Measurements from ENCODE around the gene ATPAF2.

Gene ATPAF2

DNA sequence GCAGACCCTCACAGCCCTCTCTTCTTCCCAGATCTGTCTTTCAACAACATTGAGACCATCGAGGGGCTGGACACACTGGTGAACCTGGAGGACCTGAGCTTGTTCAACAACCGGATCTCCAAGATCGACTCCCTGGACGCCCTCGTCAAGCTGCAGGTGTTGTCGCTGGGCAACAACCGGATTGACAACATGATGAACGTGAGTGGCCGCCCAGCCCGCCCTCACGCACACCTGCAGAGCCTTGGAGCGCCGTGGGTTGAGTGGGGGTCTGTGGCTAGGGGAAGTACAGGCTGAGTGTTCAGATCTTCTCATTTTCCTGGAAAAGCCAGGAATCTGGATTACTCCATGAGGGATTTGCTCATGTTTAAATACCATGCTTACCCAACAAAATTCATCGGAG is 51.1 kb downstream of the ATPAF2 start:
- DNase-seq (ENCODE audit: low read depth in 2 of 3, low spot score in 2 of 3) = no peak

DNA sequence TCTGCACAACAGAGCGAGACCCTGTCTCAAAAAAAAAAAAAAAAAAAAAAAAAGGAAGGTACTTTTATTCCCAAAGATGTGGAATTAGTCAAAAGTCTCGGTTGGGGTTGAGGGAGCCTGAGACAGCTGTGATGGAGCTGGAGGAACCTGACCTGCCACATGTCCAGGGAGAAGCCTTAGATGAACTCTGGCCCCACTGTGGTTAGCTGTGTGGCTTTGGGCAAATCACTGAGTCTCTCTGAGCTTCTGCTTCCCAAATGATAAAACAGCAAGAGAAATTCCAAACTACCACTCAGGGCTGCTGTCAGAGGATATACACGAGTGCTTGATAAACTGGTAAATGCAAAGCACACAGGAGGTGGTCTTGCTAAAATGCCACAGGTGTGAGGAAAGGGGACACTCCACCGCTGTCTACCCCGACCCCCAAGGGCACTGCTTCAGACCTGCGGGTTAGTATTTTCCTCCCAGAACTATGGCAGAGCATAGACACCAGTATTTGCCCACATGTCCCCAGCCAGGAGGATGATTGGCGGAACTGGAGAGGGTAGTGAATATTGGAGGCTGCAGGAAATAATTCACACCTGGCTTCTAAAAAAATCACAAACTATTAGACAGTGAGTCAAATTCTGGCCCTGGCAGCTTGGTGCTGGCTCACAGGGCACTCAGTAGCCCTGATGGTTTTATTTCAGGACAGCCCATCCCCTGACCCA is 51.6 kb downstream of the ATPAF2 start:
- DNase-seq (ENCODE audit: low read depth in 2 of 3, low spot score in 2 of 3) = no peak

DNA sequence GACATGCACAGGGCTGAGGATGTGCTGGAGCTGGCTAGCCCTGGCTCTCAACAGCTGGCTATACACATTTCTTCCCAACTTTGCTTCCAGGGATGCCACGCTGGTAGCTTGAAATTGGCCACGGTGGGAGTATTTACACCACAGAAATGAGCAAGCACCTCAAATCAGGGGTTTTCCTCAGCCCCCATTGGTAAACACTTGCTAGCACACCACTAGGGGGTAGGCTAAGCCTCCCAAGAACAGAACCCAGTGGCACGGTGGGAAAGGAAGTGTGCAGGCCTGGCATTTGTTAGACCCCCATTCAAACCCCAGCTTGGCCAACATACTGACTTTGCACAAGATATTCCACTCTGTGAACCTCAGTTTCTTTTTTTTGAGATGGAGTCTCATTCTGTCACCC is 53.4 kb downstream of the ATPAF2 start:
- DNase-seq (ENCODE audit: low read depth in 2 of 3, low spot score in 2 of 3) = no peak

DNA sequence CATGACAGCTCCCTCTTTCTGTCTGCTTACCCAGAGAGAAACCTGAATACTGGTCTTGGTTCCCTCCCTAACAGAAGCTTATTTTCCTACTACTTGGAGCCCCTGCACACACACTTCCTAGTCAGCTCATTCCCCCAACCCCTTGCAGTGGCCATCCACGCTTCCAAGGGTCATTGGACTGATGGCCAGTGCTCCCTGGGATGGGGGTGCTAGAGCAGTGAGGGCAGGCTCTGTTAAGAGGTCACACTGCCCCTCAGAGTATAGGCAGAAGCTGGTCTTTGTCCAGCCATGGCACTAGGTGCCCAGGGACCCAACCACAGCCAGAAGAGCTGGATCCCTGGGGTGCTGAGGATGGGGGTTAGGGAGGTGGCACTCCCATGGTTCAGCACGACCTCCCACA is 53.8 kb downstream of the ATPAF2 start:
- DNase-seq (ENCODE audit: low read depth in 2 of 3, low spot score in 2 of 3) = no peak

DNA sequence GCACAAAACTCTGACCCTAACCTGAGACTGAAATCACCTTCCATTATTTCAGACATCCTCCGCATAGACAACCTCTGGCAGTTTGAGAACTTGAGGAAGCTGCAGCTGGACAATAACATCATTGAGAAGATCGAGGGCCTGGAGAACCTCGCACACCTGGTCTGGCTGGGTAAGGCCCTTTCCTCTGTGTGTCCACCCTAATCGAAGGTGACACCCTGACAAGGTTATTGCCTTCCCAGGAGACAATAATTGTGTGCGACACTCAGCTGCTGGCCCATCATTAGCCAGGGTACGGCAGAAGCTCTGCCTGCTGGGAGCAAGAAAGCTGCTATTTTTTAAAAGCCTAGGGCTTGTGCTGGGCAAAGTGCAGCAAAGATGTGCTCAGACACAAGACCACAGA is 55.2 kb downstream of the ATPAF2 start:
- no peak for DNase-seq (ENCODE audit: low read depth in 2 of 3, low spot score in 2 of 3)

- no peak for DNase-seq (ENCODE audit: low read depth in 2 of 3, low spot score in 2 of 3)
Measured at GRCh38 chr17:17983376-17983775, 55.6 kb downstream of the ATPAF2 start.

DNA sequence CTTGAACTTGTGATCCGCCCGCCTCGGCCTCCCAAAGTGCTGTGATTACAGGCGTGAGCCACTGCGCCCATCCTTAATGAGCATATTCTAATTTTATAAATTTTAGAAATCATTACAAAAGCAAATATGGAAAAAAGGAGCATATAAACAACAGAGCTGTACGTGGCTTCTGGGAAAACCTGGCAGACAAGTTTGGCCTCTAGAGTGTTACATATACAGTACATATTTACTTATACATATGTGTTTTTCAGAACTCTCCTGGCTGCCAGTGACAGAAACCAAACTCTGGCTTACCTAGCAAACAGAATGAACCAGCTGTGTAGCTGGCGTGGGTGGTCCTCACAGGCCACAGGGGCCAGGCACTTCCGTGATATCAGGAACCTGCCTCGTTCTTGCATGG is 56.2 kb downstream of the ATPAF2 start:
- no peak for DNase-seq (ENCODE audit: low read depth in 2 of 3, low spot score in 2 of 3)

DNA sequence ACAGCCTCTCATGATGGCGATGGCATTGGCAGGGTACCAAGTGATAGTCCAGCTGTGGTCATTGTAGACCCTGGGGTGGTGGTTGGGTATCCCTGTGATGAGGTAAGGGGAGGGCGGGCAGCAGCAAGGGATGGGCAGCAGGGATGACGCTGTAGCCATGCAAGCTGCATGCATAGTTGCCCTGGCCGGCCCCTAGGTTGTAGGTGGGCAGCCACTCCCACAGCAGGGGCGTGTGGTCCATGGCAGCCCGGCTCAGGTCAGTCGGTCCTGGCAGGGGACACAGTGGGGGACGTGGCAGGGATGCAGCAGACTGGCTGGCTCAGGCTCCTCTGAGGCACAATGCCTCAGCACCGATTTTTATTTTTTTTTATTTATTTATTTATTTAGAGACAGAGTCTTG is 57.6 kb downstream of the ATPAF2 start:
- DNase-seq (ENCODE audit: low read depth in 2 of 3, low spot score in 2 of 3) = no peak

- no peak for DNase-seq (ENCODE audit: low read depth in 2 of 3, low spot score in 2 of 3)
Measured at GRCh38 chr17:17979778-17980177, 59.2 kb downstream of the ATPAF2 start.

DNA sequence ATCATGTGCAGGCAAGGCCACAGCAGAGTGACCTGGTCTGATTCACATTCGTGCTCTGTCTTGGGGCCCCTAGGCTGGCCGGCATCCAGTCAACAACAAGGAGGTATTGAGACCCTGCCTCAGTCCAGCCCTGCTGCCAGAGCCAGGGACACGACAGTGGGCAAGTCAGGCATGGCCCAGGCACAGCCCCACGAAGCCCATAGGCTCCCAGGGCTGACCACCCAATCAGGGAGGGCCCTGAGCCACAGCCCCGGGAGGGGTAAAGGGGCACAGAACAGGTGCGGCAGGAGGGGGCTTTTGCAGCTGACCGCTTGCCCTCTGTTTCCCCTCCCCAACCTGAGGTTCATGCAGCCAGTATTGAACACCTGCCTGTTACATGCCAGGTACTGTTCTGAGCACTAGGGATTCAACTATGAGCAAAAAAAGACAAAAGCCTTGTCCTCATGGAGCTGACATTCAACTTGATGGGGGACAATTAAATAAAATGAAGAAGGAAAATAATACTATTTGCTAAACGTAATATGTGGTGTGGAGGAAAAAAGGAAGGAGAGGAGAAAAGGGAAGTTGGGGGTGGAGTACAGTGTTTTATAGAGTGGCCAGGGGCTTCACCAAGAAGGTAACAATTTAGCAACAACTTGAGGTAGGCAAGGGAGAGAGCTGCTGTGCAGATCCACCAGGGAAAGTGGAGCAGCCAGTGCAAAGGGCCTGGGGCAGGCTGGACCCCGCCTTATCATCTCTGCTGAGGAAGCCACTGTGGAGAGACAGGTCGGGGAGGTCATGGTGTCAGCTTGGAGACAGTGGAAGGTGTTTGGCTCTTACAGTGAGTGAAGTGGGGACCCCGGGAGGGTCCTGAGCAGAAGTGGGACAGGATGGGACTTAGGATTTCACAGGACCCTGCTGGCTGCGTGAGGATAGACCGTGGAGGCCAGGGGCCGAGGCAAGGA is 60.2 kb downstream of the ATPAF2 start:
- DNase-seq (ENCODE audit: low read depth in 2 of 3, low spot score in 2 of 3) = no peak

DNA sequence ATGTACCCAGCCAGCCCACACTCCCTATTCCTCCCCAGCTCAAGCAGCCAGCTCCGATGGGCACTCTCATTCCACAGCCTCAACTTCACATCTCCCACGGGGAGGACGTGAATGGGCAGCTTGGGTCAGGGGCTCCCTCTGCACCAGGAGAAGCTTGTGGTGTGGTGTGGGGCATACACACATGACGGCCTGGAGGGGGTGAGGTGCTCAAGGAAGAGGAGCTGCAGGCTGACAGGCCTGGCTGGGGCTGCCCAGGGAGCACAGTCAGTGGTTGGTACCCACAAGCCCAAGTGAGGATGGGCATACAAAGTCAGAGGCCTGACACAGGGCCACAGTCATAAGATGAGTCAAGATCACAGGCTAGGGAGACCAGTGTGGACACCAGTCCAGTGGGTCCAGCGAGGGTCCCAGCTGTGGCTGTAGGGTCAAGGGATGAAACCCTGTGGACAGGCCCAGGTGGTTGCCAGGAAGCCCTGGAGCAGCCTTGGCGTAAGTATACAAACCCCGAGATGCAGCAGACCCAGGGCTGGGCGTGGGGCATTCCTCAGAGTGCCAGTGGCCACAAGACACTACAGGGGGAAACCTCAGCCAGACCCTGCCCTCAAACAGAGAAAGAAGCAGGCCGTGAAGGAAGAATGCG is 61.9 kb downstream of the ATPAF2 start:
- no peak for DNase-seq (ENCODE audit: low read depth in 2 of 3, low spot score in 2 of 3)

DNA sequence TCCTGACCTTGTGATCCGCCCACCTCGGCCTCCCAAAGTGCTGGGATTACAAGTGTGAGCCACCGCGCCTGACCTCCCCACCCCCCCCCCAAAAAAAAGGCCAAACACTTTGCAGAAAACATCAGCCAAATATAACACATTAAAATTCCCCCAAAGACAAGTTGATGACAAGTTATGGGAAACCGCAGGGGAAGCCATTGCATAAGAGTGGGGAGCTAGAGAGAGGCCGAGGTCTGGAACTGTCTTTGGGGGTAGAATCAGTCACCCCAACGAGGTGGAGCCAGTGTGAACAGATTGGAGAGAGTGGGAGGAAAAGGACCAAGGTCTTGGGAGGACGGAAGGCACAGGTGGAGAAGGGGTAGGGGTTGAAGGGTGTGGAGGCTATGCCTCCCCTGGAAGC is 63.5 kb downstream of the ATPAF2 start:
- no peak for DNase-seq (ENCODE audit: low read depth in 2 of 3, low spot score in 2 of 3)

DNA sequence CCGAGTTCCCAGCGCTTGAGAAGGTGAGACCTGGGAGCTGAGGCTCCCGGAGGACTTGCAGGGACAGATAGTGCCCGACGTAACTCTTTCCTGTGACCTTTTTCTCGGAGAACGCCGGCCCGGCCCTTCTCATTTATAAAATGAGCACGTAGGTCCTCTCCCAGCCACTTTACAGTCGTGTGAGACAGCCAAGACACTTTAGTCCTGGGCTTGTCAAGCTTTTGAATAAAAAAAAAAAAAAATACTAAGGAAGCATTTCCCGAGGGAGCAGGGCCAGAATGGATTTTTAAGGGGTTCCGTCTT is 66.1 kb downstream of the ATPAF2 start:
- peak in 1 of 3 experiments; percentile 45 for DNase-seq (ENCODE audit: low read depth in 2 of 3, low spot score in 2 of 3)

DNA sequence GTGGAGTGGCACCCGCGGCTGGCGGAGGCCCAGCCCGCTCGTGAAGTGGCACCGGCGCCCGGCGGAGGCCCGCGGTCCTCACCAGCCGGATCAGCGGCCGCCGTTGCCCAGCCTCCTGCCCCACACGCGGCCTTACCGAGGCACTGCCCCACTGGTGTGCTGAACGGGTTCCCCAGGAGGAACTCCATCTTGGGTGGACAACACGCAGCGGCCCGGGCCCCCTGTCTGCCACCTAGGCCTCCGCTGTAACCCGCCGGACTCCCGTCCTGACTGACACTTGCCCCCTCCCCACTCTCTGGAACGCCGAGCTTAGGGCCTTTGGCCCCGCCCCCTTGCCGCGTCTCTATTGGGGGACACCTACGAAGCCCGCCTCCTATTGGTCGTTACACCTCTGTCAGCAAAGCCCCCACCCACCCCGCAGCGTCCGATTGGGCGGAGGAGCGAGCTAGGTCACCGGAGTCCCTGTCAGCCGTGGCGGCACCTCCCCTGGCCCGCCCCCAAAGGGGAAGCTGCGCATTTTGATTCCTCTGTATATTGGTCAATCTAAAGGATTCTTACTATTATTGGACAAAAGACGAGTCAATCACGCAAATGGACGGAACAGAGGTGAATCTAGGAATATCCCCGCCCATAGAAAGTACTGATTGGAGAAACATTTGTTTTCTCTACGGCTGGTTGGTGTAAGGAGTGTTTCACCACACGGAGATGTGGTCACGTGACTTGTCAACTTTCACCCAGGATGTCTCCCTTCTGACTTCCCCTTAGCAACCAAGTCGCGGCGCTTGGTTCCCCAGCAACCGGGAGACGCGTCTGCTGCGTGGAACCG is 66.6 kb downstream of the ATPAF2 start, which contains the start of the genes DRC3 and TOM1L2:
DRC3 (plus strand) TSS at position 737 of the 826 bp plus-strand sequence. CDS start 4,737 bp downstream, outside the sequence.
TOM1L2 (minus strand) TSS at position 275 of the 826 bp plus-strand sequence; CDS start at position 188, 87 bp downstream.
- peak; percentile 96 to 99 (median 99) for DNase-seq (ENCODE audit: low read depth in 2 of 3, low spot score in 2 of 3)

- no peak for DNase-seq (ENCODE audit: low read depth in 2 of 3, low spot score in 2 of 3)
Measured at GRCh38 chr17:17971431-17972125, 67.4 kb downstream of the ATPAF2 start.

DNA sequence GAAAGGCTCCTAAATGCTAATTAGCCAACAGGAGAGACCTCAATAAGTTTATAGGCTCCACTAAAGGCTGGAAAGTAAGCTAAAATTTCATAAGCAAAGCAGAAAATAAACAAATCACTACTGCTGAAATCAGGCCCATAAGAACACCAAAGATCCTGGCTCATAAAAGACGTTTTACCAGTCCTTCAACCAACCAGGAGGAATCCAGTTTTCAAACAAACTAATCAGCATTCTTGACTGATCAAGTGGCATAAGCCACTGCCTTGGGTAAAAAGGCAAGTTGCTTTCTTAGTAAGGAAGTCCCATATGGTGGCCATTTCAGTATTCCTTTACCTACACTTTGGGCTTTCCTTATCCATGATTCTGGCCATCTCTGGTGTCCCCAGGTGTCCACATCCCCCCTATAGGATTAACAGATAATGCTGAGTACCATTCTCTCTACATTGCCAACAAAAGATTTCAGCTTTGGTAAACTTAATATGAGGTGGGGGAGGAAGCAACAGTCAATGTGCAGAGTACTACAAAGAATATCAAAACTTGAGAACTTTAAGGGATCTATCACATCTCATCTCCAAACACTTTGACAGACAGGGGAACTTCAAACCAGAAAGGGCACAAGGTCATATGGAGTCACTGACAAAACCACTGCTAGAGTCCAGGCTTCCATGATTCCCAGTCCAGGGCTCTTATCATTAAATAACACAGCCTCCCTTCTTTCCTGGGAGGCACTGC is 68.1 kb downstream of the ATPAF2 start:
- DNase-seq (ENCODE audit: low read depth in 2 of 3, low spot score in 2 of 3) = no peak
